HG03159 (cell line): ENCODE results near the gene MYOM1.
A peak's percentile ranks its signal among the peaks of the same experiment; 100 is the strongest.

Source experiments
- ATAC-seq: cut with Tn5 transposase; IDR thresholded peaks from one replicate; pipeline ENCODE4 v1.9.1; 2021; ENCODE audit warnings: mild to moderate bottlenecking, moderate library complexity; ENCODE audit not compliant: unreplicated experiment

The MYOM1 gene

DNA sequence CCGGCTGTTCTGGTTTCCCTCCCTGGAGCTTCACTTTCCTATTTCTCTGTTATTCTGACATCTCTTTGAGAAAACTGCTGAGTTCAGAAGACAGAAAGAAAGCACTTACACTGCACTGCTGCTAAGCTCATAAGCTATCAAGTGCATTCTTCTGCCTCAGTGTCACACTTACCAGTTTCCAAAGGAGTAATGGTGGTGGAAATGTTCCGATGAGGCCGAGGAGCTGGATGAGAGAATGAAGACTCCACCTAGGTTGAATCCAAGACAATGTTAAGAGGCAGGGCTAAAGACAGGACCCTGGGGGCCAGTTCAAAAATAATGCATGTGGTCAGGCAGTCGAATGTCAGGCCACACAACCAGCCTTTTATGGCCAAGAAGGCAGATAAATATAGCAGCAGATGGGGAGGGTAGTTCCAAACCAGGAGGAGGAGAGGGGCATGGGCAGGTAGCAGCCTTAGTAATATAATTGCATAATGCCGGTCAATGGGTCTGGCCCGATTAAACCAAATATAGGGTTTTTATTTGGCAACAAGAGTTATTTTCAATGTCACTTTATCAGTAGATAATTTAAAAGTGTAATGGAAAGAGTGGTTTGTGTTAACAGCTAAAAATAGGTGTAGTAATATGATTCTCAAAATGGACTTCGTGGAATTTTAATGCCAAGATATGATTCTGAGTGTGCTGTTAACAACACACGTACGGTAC, at the start of gene MYOM1:
TSS of gene MYOM1 (minus strand) at position 338 of the 705 bp plus-strand sequence. CDS start 4,745 bp downstream, outside the sequence.
- no peak for ATAC-seq

DNA sequence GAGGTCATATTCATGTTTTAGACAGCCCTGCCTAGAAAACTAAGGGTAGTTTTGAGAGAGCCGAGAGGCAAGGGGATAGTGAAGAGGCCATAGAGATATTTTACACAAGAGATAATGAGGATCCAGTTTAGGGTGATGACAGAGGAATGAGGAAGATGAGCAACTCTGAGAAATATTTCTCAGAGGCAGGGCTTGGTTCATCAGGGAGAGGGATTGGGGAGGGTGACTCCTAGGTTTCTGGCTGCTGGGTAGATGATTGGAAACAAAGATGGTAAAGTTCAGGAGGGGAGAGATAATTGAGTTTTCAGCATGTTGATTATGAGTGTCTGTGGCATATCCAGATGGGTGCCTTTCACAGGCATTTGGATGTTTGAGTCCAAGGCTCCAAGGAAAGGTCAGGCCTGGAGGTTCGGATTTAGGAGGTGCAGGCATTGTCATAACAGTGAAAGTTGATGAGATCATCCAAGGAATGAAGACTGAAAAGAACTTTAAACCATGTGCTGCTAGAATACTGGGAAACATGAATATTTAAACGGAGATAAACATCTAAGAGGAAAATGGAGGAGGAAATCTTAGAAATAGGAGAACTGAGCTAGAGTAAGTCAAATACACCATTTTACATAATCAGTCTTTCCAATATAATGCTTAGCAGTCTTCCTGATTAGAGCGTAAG, 49.6 kb upstream of the MYOM1 start:
- no peak for ATAC-seq

DNA sequence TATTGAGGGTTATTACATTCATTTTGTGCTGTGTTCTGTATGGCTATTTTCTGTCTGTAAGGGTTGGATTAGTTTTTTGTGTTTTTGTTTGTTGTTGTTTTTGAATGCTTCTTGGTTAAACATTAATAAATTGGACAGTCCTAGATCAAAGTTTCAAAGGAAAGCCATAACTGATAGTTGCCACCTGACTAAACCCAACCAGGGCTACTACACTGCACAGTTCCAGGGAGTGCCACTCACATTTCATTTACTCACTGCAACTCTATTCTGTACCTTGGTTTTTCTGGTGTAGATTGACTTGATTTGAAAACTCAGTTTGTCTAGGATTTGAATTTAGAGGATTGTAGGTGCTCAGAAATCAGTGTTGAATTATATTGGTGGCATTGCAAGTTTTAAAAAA, 48.5 kb upstream of the MYOM1 start:
- ATAC-seq: no peak

DNA sequence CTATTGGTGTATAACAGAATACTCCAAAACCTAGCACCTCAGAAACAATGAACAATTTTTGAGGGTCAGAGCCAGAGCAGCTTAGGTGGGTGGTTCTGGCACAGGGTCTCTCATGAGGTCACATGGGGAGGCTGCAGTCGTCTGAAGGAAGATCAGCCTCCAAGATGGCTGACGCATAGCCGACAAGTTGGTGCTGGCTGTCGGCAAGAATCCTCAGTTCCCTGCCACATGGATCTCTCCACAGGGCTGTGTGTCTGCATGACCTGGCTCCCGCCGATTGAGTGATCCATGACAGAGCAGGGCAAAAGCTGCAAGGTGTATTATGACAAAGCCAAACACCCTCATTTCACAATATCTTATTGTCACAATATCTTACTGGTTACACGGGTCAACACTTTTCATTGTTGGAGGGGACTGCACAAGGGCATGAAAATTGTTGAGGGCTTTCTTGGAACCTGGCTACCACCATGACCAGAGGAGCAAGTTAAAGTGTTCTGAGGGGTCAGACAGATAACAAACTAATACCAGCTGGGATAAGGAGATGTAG, 46.4 kb upstream of the MYOM1 start:
- no peak for ATAC-seq

DNA sequence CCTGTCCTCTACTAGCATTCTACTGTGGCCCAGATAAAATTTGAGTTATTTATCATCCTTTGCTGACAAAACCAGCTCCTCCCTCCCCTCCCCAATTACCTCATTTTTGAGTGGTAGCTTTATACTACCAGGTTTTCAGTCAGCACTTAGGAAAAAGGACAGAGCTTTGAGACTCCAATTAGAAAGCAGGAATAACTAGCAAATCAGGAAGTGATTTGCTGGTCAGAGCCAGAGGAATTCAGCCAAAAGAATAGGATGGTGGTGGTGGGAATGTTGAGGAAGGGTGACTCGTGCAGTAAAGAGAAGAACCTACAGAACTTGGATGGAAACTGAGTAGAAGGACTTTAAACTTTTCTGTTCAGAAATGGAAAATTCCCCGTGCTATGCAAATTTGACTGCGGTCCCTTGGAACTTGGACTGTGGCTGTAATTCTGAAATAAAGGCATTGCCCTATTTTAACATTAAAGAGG, 45.8 kb upstream of the MYOM1 start:
- ATAC-seq: no peak

DNA sequence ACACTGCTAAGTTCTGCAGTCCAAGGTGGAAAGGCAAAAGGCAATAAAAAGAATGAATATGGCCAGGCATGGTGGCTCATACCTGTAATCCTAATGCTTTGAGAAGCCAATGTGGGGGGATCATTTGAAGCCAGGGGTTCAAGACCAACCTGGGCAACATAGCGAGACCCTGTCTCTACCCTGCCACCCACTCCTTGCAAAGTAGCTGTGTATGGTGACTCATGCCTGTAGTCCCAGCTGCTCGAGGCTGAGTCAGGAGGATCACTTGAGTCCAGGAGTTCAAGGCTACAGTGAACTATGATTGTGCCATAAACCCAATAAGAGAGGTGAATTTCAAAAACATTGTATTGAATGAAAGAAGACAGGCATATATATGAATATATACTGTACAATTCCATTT, 44.6 kb upstream of the MYOM1 start:
- no peak for ATAC-seq

DNA sequence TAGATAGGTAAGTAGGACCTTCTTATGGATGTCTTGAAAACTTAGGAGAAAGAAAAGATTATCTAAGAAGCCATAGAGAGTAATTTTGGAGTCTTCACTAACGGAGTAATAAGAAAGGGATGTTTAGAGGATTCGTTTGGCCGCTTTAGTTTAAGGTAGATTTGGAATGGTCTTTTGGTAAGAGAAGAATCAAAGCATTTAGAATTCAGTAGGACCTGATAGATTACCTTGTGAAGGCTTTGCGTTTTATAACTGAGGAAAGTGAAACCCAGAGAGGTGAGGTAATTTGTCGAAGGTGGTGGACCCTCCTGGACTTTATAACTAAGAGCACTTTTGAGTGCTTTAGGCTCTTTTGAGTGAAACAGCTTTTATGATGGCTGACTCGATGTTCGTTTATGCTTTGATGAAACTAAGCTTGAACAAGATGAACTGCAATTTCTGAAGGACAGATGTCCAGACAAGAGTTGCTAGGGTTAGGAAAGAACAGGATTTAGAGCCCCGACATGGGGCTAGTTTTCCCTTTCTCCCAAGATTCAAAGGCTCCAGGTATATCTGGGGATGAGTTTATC, 43.4 kb upstream of the MYOM1 start:
- ATAC-seq: no peak

DNA sequence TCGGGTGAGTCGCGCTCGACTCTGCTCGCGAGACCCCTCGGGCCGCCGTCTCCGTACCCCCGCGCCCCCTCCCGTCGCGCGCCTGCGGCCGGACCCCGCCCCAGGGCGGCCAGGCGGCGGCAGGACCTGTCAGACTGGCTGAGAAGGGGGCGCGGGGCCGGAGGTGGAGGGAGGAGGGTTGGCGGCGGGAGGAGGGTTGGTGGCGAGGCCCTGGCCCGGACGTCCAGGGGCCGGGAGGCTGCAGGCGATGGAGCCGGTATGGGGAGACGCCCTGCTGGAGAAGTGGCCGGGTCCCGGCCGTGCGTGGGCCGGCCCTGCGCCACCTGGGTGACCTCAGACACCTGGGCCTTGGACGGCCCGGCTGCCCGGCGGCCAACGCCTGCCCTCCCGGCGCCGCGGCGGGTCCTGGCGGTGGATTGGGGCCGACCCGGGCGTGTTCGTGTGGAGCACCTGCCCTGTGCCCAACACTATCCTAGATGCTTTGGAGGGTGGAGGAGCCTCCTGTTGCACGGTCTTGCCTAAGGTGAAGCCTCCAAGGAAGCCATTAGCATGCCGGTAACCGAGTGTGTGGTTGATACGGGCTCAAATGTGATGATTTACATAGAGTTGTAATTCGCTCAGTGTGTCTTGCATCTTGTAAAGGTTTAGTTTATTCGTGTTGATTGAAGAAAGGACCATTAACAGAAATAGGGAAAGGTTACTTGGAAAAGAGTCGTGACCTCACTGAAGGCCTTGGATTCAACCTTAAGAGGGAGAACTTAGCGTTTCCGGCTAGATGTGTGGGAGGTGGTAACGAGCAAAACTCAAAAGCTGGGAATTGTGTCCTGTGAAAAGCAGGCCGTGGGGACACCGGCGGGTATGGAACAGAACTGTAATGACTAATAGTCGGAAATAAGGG, 42.7 kb upstream of the MYOM1 start:
- ATAC-seq: peak; percentile 36

DNA sequence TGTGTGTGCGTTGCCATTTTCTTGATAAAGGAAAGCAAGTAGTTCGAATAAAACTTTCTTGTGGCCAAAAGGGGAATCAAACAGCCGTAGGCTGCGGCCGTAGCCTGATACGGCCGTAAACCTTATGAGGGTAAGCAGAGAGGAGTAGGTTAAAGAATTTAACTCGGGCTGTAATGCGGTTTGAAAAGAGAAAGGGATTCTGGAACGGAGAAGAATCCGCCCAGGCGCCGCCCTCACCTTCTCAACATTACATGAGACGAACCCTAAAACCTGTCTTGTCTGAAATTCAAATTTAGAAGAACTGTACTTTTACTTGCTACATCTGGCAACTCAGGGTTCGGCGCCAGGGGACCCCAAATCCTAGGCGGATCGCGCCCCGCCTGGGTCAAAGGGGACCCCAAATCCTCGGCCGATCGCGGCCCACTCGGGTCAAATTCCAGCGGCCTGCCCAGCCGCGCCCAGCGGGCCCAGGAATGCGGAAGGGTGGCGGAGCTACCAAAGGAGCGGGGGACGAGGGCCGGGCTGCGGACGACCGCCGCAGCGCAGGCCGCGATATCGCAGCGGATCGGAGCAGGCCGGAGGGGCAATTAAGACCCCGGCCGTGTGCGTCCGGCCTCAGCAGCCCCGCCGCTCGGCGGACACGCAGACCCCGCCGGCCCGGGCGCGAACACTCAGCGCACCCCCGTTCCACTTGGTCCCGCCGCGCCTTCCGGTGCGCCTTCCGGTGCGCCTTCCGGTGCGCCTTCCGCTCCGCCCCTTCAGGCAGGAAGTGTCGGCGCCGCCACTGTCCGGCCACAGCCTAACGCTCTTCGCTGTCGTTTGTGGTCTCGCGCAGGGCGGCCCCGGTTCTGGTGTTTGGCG, 41.8 kb upstream of the MYOM1 start, which contains the start of gene MYL12B:
TSS of gene MYL12B (plus strand) at position 761 of the 861 bp plus-strand sequence. CDS start 10,766 bp downstream, outside the sequence.
- peak; percentile 85 for ATAC-seq

DNA sequence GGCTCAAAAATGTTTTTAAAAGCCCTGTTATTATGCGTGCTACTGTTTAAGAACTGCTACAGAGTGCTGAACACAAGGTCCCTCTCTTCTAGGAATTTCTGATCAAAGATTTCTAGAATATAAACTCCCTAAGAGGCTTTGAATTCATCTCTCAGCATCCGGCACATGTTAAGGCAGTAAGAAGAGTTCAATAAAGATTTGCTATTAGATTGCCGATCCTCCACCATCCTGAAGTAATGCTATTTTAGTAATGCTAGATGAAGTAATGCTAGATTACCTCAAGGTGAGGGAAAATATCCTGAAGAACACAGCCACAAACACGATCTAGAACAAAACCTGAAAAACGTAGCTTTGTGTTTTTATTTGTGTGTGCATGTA, 41.2 kb upstream of the MYOM1 start:
- ATAC-seq: no peak

DNA sequence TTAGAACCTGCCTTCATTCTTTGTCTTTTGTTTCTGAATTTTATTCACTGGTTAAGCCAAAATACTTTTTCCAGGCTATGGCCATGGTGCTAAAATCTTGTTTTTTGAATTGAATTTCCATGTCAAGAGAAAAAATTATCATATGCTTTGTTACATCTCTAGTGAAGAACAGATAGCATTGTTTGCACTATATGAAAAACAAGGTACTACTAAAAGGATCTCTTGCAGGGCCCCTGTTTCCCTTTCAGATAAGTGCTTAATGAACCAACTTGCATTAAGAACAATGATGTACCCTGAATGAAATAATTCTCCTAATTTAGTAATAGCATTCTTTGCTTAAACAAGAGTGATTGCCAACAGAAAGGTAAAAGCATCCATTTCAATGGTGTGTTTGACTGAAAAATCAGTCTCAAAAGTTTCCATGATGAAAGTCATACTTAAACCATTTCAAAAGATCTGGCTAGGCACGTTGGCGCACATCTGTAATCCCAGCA, 37.9 kb upstream of the MYOM1 start:
- ATAC-seq: no peak

DNA sequence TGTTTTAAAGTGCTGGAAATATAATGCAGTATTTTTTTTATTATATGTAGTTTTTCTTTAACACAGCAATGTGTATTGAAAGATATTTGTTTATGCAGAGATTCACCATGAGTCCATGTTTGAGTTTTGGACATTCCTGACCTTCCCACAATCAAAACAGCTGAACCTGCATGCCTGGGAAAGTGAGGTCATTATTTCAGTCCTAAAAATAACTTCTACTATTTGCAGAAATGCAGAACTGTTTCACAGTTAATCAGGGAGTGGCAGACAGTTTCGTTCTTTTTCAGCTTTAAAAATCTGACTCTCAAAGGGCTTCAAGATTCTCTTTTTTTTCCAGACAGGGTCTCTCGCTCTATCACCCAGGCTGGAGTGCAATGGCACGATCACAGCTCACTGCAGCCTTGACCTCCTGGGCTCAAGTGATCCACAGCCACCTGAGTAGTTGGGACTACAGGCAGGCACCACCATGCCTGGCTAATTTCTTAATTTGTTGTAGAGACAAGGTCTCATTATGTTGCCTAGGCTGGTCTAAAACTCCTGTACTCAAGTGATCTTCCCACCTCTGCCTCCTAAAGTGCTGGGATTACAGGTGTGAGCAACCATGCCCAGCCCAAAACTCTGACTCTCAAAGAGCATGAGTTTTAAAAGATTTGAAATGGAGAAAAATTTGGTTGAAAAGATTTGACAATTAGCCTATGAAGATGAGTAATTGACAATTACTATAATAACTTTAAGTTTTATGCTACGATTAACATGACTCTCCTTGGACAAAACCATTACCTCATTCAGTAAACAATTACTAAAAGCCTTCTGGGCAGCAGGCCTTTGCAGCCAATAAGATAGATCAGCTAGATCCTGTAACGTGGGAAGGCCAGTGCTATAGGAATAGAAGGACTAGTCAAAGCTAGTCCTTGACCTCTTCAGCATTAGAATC, 37.2 kb upstream of the MYOM1 start:
- no peak for ATAC-seq

DNA sequence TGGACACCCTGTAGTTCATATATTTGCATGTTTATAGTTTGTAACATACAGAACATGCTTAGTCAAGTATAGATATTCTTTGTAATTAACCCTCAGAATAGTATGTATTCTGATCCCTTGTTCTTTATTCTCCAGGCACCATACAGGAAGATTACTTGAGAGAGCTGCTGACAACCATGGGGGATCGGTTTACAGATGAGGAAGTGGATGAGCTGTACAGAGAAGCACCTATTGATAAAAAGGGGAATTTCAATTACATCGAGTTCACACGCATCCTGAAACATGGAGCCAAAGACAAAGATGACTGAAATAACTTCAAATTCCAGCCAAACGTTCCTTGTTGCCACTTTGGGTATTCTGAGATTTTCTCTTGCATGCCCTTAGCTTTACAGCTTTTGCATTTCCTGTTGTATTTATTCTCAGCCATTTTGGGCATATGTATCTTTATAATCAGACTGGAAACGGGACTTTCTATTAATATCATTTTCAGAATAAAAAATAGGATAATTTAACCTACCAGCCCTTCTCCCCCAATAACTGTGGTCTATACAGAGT, 35.9 kb upstream of the MYOM1 start:
- no peak for ATAC-seq

DNA sequence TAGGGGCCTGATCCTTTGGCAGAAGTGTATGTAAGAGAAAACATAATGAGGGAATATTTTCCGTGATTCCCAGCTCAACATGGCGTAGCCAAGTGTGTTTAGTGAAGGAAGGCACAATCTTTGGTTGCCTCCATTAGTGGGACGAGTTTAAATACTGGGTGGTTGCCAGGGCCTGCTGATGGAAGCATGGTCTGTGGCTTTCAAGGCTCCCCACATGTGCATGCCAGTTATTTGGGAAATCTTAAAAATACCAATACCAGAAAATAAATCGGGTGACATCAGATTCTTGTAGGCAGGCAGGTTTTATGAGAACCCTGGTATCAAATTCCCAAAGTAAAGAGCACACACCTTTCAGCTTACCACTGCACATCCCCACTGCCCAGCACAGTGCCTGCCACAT, 35.0 kb upstream of the MYOM1 start:
- no peak for ATAC-seq

DNA sequence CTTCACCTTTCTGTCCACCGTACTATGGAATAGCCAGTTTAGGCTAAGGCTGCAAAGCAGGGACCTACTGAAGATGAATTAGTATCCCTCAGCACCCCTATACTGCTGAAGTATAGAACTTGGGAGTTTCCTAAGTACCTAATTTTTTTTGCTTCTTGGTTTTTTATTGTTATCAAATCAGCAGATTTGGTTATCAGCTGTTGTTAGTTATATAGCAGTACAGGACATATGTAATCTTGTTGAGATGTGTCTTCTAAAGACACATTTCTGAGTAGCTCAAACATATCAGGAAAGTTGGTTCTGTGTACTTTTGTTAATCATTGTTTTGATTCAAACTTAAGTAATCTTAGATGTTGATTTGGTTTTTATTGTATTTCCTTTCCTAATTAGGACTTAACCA, 33.1 kb upstream of the MYOM1 start:
- ATAC-seq: no peak

DNA sequence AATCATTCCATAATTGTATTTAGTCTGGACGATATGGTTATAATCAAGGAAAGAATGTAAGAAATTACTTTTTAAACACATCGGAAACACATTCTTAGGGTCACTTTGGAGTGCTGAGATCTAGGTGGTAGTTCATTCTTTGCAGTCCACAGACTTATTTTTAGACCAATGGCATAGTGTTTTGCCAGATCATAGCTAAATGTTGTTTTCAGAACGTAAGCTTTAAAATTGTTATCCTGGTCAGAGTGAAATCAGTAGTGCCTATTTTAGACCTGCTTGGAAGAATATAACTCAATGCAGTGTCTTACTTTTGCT, 32.2 kb upstream of the MYOM1 start:
- no peak for ATAC-seq

DNA sequence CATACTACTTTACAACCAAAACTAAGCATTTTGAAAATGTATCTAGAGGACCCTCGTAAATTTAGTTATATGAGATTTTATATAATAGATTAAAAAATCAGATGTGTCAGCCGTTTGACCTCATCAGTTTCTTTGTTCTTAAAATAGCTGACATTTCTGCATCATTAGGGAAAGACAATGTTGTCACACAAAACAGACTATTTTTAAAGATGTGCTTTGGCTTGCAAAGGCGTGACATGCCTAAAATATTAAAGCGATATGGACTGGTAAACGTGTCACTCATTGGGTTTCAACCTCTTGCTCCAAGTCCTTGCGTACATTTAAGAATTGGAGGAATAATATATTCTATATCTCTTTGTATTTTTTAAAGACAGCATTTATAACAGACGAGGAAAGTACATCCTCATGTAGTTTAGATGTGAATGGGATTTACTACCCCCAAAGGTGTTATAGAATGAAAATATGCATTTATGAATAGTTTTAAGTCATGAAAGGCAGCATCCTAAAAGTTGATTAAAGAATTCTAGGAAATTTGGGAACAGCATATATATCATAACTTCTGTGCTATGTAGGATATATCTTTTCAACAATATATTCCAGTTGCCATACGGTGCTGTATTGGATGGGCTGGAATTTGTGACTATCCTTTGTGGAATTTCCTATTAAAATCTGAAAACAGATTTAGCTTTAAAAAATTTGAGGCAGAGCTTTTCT, 31.6 kb upstream of the MYOM1 start:
- ATAC-seq: no peak
